CD8-positive, alpha-beta memory T cell (primary cell): ENCODE measurements around the gene UMOD. TPM values are rescaled to one million over a fixed set of nuclear protein-coding genes. Genes with fewer than 3 reads are reported as not detected.

Source experiments
- CTCF ChIA-PET: fragments of 350-600 bp; sonication (Branson Sonifier 250); formaldehyde crosslinking; loops from one replicate; lab custom pipeline; 2021; ENCODE audit warnings: antibody characterized with exemption; lab: Charles Lee
- POLR2A ChIA-PET: fragments of 350-600 bp; sonication (Branson Sonifier 250); formaldehyde crosslinking; loops from one replicate; lab custom pipeline; 2021; ENCODE audit warnings: antibody characterized with exemption; lab: Charles Lee
- DNase-seq, 5 donors: peaks; one replicate each; pipeline versions ENCODE4 v3.0.0 to v3.0.0-alpha.2; 2020 to 2022; ENCODE audit warnings: mixed read lengths in 1 of 5
- H3K27ac ChIP-seq: one replicate; pipeline ENCODE4 v1.7.0; 2013; ENCODE audit warnings: low read depth, mild to moderate bottlenecking, low read length, moderate library complexity
- H3K27me3 ChIP-seq: 2 replicates; pipeline ENCODE4 v1.7.0; 2013; ENCODE audit warnings: low read length, mild to moderate bottlenecking; ENCODE audit not compliant: insufficient read depth, poor library complexity, severe bottlenecking
- H3K36me3 ChIP-seq: 2 replicates; pipeline ENCODE4 v1.7.0; 2013; ENCODE audit warnings: mild to moderate bottlenecking, low read length, moderate library complexity; ENCODE audit not compliant: insufficient read depth
- H3K4me1 ChIP-seq: 2 replicates; pipeline ENCODE4 v1.7.0; 2013; ENCODE audit warnings: mild to moderate bottlenecking, low read length, moderate library complexity; ENCODE audit not compliant: insufficient read depth
- H3K4me3 ChIP-seq: 2 replicates; pipeline ENCODE4 v1.7.0; 2013; ENCODE audit warnings: mild to moderate bottlenecking, low read length
- H3K9me3 ChIP-seq: 2 replicates; pipeline ENCODE4 v1.7.0; 2013; ENCODE audit warnings: mild to moderate bottlenecking, low read length
- H3K27ac Mint-ChIP-seq, 8 donors: one replicate each; pipeline ENCODE4 v1.8.0; 2020 to 2021; ENCODE audit warnings: mixed read lengths in 8 of 8, mild to moderate bottlenecking in 6 of 8, inconsistent platforms in 3 of 8, moderate library complexity in 3 of 8
- H3K27me3 Mint-ChIP-seq, 2 donors: one replicate each; pipeline ENCODE4 v1.8.0; 2020 to 2021; ENCODE audit warnings: mixed read lengths in 2 of 2, mild to moderate bottlenecking in 1 of 2, moderate library complexity in 1 of 2
- H3K36me3 Mint-ChIP-seq, 3 donors: one replicate each; pipeline ENCODE4 v1.8.0; 2020 to 2021; ENCODE audit warnings: mixed read lengths in 3 of 3, inconsistent platforms in 1 of 3, mild to moderate bottlenecking in 1 of 3
- H3K4me1 Mint-ChIP-seq, 3 donors: one replicate each; pipeline ENCODE4 v1.8.0; 2020 to 2021; ENCODE audit warnings: mixed read lengths in 3 of 3, inconsistent platforms in 1 of 3, mild to moderate bottlenecking in 1 of 3
- H3K4me3 Mint-ChIP-seq, 7 donors: one replicate each; pipeline ENCODE4 v1.8.0; 2020 to 2021; ENCODE audit warnings: mixed read lengths in 7 of 7, mild to moderate bottlenecking in 6 of 7, moderate library complexity in 4 of 7, inconsistent platforms in 2 of 7
- H3K9me3 Mint-ChIP-seq, 5 donors: one replicate each; pipeline ENCODE4 v1.8.0; 2020 to 2022; ENCODE audit warnings: mixed read lengths in 5 of 5, mild to moderate bottlenecking in 3 of 5, moderate library complexity in 2 of 5, inconsistent platforms in 1 of 5
- polyA plus RNA-seq: library from polyadenylated mRNA; unstranded; fragments of 300-500 nt; fragmentation: Illumina TruSeq; gene quantifications from one replicate; pipeline ENCODE4 v1.2.3, GENCODE V29; 2021
- total RNA-seq, 2 experiments: library from RNA; stranded (reverse); gene quantifications; one replicate each; pipeline ENCODE4 v1.2.3, GENCODE V29; 2021

Gene UMOD
- total and polyA plus RNA-seq, 3 experiments from 2014 or later = not detected

- H3K27ac ChIP-seq = no peak overlapping the region
- no peaks in the 10 kb centered on the region for H3K36me3 ChIP-seq
- no peak overlapping the region for H3K27ac Mint-ChIP-seq
- no peaks in the 10 kb centered on the region for H3K4me1 Mint-ChIP-seq
- H3K4me3 Mint-ChIP-seq = no peak overlapping the region
- DNase-seq = no peak
- H3K27me3 Mint-ChIP-seq = peaks cover 0 to 2% of the 10 kb centered on the region in 2 donors
- H3K27me3 ChIP-seq = no peaks in the 10 kb centered on the region
- ChIA-PET POLR2A (no interaction called here), CTCF (no interaction called here)
- no peaks in the 10 kb centered on the region for H3K4me1 ChIP-seq
- H3K9me3 ChIP-seq = no peaks in the 10 kb centered on the region
- H3K9me3 Mint-ChIP-seq = peaks cover 0 to 4% (median 0%) of the 10 kb centered on the region in 5 donors
- H3K36me3 Mint-ChIP-seq = no peaks in the 10 kb centered on the region
- H3K4me3 ChIP-seq = no peak overlapping the region
Observed at GRCh38 chr16:20333120-20333519, 19.4 kb downstream of the UMOD start.

DNA sequence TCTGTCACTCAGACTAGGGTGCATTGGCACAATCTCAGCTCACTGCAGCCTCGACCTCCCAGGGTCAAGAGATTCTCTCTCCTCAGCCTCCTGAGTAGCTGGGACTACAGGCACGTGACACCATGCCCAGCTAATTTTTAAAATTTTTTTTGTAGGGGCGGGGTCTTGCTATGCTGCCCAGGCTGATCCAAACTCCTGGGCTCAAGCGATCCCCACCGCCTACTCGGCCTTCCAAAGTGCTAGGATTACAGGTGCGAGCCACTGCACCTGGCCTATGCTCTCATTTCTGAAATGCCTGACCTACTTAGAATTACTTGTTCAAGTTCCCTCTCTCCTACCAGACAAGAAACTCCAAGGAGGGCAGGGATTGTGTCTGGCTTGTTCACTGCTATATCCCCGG lies 20.1 kb downstream of the UMOD start:
- Mint-ChIP-seq H3K27me3 (no peaks in the 10 kb centered on the region), H3K9me3 (peaks cover 0 to 5% (median 0%) of the 10 kb centered on the region in 5 donors), H3K4me1 (no peaks in the 10 kb centered on the region), H3K4me3 (no peak overlapping the region), H3K36me3 (no peaks in the 10 kb centered on the region), H3K27ac (no peak overlapping the region)
- Histone ChIP-seq H3K27ac (no peak overlapping the region), H3K36me3 (no peaks in the 10 kb centered on the region), H3K27me3 (no peaks in the 10 kb centered on the region), H3K9me3 (no peaks in the 10 kb centered on the region), H3K4me1 (no peaks in the 10 kb centered on the region), H3K4me3 (no peak overlapping the region)
- no peak for DNase-seq
- POLR2A ChIA-PET = no interaction called here
- CTCF ChIA-PET = no interaction called here

DNA sequence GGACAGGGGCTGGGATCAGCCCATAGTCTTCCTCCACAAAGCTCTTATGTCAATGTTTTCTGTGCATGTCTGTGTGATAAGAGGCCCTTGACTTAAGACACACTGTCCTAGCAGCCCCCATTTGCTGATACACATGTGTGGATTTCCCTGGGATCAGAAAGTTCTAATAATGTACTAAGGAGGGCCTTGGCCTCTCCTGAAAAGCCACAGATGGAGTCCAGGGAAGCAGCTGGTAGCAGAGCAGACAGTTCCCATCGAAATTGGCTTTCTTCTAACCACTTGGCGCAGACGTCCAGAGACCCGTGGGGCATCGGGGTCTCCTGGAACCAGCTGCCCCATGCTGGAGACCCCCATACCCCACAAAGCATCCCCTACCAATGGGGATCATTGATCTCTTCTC lies 20.9 kb downstream of the UMOD start:
- Mint-ChIP-seq H3K27ac (no peak overlapping the region), H3K4me3 (no peak overlapping the region), H3K36me3 (no peaks in the 10 kb centered on the region), H3K9me3 (peaks cover 0 to 5% (median 0%) of the 10 kb centered on the region in 5 donors), H3K4me1 (no peaks in the 10 kb centered on the region), H3K27me3 (no peaks in the 10 kb centered on the region)
- Histone ChIP-seq H3K36me3 (no peaks in the 10 kb centered on the region), H3K4me1 (no peaks in the 10 kb centered on the region), H3K4me3 (no peak overlapping the region), H3K9me3 (no peaks in the 10 kb centered on the region), H3K27me3 (no peaks in the 10 kb centered on the region), H3K27ac (no peak overlapping the region)
- DNase-seq = no peak
- CTCF ChIA-PET = no interaction called here
- POLR2A ChIA-PET = no interaction called here

DNA sequence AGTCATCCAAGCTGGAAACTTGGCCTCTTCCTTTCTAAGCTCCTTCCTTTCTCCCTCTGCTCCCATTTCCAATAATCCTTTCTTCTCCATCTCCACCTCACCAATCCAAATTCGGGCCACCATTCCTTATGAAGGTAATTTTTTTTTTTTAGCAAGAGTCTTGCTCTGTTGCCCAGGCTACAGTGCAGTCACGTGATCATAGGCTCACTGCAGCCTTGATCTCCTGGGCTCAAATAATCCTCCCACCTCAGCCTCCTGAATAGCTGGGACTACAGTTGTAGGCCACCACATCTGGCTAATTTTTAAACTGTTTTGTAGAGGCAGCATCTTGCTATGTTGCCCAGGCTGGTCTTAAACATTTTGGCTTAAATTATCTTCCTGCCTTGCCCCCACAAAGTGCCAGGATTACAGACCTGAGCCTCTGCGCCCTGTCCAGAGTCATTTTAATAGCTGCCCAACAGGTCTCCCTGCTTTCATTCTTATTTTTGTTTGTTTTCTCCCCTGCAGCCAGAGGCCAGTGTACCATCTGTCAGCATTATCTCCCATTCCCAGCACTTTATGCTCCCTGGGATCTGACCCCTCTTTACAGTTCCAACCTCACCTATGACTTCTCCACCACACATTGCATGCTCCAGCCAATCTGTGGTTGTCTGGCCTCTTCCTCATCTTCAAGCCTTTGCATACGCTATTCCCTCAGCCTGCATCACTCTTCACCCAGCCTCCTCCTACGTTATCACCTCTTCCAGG lies 22.9 kb downstream of the UMOD start:
- Mint-ChIP-seq H3K4me3 (no peak overlapping the region), H3K36me3 (no peaks in the 10 kb centered on the region), H3K27me3 (peaks cover 0 to 3% of the 10 kb centered on the region in 2 donors), H3K27ac (no peak overlapping the region), H3K4me1 (no peaks in the 10 kb centered on the region), H3K9me3 (peaks cover 0 to 5% (median 2%) of the 10 kb centered on the region in 5 donors)
- no peak overlapping the region for H3K27ac ChIP-seq
- no peaks in the 10 kb centered on the region for H3K4me1 ChIP-seq
- CTCF ChIA-PET = no interaction called here
- POLR2A ChIA-PET = no interaction called here
- no peaks in the 10 kb centered on the region for H3K27me3 ChIP-seq
- H3K9me3 ChIP-seq = no peaks in the 10 kb centered on the region
- H3K4me3 ChIP-seq = no peak overlapping the region
- no peaks in the 10 kb centered on the region for H3K36me3 ChIP-seq
- no peak for DNase-seq

DNA sequence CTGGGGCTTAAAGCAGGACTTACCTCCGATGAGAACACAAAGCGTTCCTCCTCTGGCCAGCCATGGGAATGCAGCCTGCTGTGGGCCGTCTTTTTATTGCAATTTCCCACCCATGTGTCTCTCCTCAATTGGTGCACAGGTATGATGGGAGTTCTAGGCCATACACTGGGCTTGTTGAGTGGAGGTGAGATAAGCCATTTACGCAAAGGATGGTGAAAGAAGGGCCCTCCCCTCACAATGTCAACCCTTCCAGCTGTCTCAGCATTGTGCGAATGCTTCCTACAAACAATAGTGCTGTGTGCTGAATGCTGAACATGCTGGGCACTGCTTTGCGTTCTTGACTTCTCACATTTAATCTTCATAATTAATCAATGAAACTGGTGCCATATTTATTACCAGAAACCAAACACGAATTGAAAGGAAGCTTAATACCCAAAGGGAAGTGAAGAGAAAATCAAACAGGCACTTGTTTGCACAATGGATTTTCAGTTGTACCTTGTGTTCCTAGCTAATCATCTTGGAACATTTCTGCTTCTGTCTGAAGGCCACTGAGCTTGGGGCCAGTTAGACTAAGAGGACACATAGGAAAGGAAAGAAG lies 25.0 kb downstream of the UMOD start, which contains the start of gene GP2:
TSS of gene GP2 (minus strand) at position 70 of the 598 bp plus-strand sequence. CDS start 1,082 bp downstream, outside the sequence.
- Histone ChIP-seq H3K36me3 (no peaks in the 10 kb centered on the region), H3K27ac (no peak within 1 kb of the TSS), H3K9me3 (no peaks in the 10 kb centered on the region), H3K4me3 (no peak within 1 kb of the TSS), H3K4me1 (no peaks in the 10 kb centered on the region), H3K27me3 (no peaks in the 10 kb centered on the region)
- DNase-seq = no peak
- ChIA-PET CTCF (no interaction called here), POLR2A (no interaction called here)
- H3K9me3 Mint-ChIP-seq = peaks cover 0 to 5% (median 2%) of the 10 kb centered on the region in 5 donors
- no peak within 1 kb of the TSS for H3K4me3 Mint-ChIP-seq
- H3K27ac Mint-ChIP-seq = no peak within 1 kb of the TSS
- H3K36me3 Mint-ChIP-seq = no peaks in the 10 kb centered on the region
- peaks cover 0 to 3% of the 10 kb centered on the region in 2 donors for H3K27me3 Mint-ChIP-seq
- H3K4me1 Mint-ChIP-seq = no peaks in the 10 kb centered on the region

DNA sequence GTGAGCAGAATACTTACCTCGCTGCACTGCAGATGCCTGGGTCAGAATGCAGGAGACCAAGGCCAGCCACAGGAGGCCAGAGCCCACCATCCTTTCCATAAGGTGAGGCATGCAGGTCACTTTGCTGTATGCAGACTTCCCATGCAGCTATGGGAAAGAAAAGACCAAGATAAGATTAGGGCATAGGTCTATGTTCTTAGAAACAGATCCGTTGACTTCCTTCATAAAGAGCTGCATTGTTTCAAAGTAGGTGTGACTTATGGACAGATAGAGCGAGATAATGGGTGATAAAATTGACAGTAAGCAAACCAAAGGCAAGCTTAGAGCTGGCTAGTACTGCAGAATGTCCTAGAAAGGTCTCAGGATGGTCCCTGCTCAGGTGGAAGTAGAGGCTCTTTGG lies 26.2 kb downstream of the UMOD start:
- ChIA-PET CTCF (no interaction called here), POLR2A (no interaction called here)
- H3K4me1 ChIP-seq = no peaks in the 10 kb centered on the region

DNA sequence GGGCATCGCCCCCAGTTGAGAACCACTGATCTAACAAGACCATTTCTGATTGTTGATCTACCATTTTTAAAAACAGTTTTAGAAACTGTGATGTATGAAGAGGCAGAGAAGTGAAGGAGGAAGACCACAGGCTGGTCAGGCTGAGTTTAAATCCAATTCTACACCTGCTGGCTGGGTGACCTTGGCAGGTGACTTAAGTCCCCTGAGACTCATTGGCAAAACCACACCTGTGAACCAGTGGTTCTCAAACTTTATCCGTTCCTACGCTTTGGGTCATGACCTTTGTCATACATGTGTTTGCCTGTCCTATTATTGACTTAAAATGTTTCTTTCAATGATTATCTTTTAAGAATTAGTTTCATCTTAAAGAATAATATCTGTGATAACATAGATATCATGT lies 27.5 kb downstream of the UMOD start:
- CTCF ChIA-PET = no interaction called here

More for the DNA sequence above, 26.2 kb downstream of the UMOD start:
- H3K36me3 Mint-ChIP-seq = no peaks in the 10 kb centered on the region
- no peaks in the 10 kb centered on the region for H3K9me3 ChIP-seq
- no peaks in the 10 kb centered on the region for H3K27me3 ChIP-seq
- no peak overlapping the region for H3K4me3 ChIP-seq
- peaks cover 0 to 5% (median 2%) of the 10 kb centered on the region in 5 donors for H3K9me3 Mint-ChIP-seq
- DNase-seq = no peak
- peaks cover 0 to 6% of the 10 kb centered on the region in 2 donors for H3K27me3 Mint-ChIP-seq
- H3K4me3 Mint-ChIP-seq = no peak overlapping the region
- no peak overlapping the region for H3K27ac ChIP-seq
- H3K4me1 Mint-ChIP-seq = no peaks in the 10 kb centered on the region
- H3K36me3 ChIP-seq = no peaks in the 10 kb centered on the region
- H3K27ac Mint-ChIP-seq = peak overlapping the region in 1 of 8 donors; percentile 32

DNA sequence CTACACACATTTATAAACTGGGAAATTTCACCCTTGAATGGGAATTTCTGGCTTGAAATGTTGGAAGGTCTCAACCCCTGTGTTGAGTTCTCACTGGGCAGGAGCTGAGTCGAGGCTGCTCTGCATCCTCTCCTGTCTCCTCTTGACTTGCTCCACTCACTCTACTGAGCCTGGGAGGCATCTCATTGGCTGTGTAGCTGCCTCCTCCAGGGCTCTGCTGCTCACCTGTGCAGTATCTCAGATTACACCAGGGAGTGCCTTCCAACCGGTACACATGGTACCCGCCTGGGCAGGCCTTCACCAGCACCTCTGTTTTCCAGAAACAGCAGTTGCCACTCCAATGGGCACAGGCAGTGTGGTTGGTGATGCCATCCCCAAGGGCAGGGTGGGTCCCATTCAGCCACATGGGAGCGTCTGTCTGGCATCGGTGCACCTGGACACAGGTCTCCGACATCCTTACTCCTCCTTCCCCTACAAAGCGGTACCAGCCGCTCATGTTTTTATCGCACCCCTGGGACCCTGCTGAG lies 28.9 kb downstream of the UMOD start:
- CTCF ChIA-PET = no interaction called here
- Histone ChIP-seq H3K27me3 (no peaks in the 10 kb centered on the region), H3K4me3 (no peak overlapping the region), H3K27ac (no peak overlapping the region), H3K9me3 (no peaks in the 10 kb centered on the region), H3K36me3 (no peaks in the 10 kb centered on the region), H3K4me1 (no peaks in the 10 kb centered on the region)
- POLR2A ChIA-PET = no interaction called here
- DNase-seq = no peak
- Mint-ChIP-seq H3K9me3 (peaks cover 0 to 5% (median 2%) of the 10 kb centered on the region in 5 donors), H3K27me3 (peaks cover 3 to 6% of the 10 kb centered on the region in 2 donors), H3K27ac (no peak overlapping the region), H3K4me3 (no peak overlapping the region), H3K4me1 (no peaks in the 10 kb centered on the region), H3K36me3 (no peaks in the 10 kb centered on the region)

More for the DNA sequence above, 27.5 kb downstream of the UMOD start:
- Histone ChIP-seq H3K36me3 (no peaks in the 10 kb centered on the region), H3K27me3 (no peaks in the 10 kb centered on the region), H3K4me1 (no peaks in the 10 kb centered on the region), H3K27ac (no peak overlapping the region), H3K4me3 (no peak overlapping the region), H3K9me3 (no peaks in the 10 kb centered on the region)
- Mint-ChIP-seq H3K27me3 (peaks cover 0 to 6% of the 10 kb centered on the region in 2 donors), H3K27ac (no peak overlapping the region), H3K36me3 (no peaks in the 10 kb centered on the region), H3K9me3 (peaks cover 0 to 5% (median 2%) of the 10 kb centered on the region in 5 donors), H3K4me3 (no peak overlapping the region), H3K4me1 (no peaks in the 10 kb centered on the region)
- DNase-seq = no peak
- POLR2A ChIA-PET = no interaction called here
